Measurements from ENCODE around the gene TYW1. TPM values are rescaled to one million over a fixed set of nuclear protein-coding genes. Genes with fewer than 3 reads are reported as not detected.
"Not testable (repeated sequence)": the region's sequence is repeated elsewhere in the genome, so short reads cannot be mapped to it uniquely, and the experiment has no call there.

The TYW1 gene
- total RNA-seq, 1 donor from 2014 or later, result 16.6 TPM

GRCh38 chr7:67259363-67259762 is 262.7 kb downstream of the TYW1 start:
- H3K36me3 ChIP-seq (ENCODE audit: insufficient read depth, low read length); H3K9me3 Mint-ChIP-seq (ENCODE audit: unreplicated experiment); H3K9ac ChIP-seq (ENCODE audit: low read length); H3K4me3 Mint-ChIP-seq (ENCODE audit: unreplicated experiment); FAIRE-seq; H3K4me2 ChIP-seq (ENCODE audit: low read length); H3K27me3 ChIP-seq (ENCODE audit: insufficient read depth, low read length); H3K27ac Mint-ChIP-seq (ENCODE audit: unreplicated experiment); H3K4me3 ChIP-seq (ENCODE audit: insufficient read depth, low read depth, low read length); H3K9me3 ChIP-seq (ENCODE audit: insufficient read depth, low read depth, low read length); H2AFZ ChIP-seq (ENCODE audit: low read depth, low read length); H3K79me2 ChIP-seq (ENCODE audit: insufficient read depth, low read length); H3K4me1 ChIP-seq (ENCODE audit: insufficient read depth, low read length); DNase-seq (ENCODE audit: low read depth); H3K27me3 Mint-ChIP-seq (ENCODE audit: low read depth, unreplicated experiment); H3K27ac ChIP-seq (ENCODE audit: low read depth, low read length); H3K4me1 Mint-ChIP-seq (ENCODE audit: low read depth, unreplicated experiment); H4K20me1 ChIP-seq (ENCODE audit: insufficient read depth, low read length): not testable (repeated sequence)
- peaks cover 10% of the 10 kb centered on the region for H3K36me3 Mint-ChIP-seq (ENCODE audit: low read depth, unreplicated experiment)

- not testable (repeated sequence) for H3K4me3 Mint-ChIP-seq (ENCODE audit: unreplicated experiment); H2AFZ ChIP-seq (ENCODE audit: low read depth, low read length); H3K4me2 ChIP-seq (ENCODE audit: low read length); DNase-seq (ENCODE audit: low read depth); H3K36me3 ChIP-seq (ENCODE audit: insufficient read depth, low read length); FAIRE-seq; H3K27me3 Mint-ChIP-seq (ENCODE audit: low read depth, unreplicated experiment); H3K4me1 Mint-ChIP-seq (ENCODE audit: low read depth, unreplicated experiment); H4K20me1 ChIP-seq (ENCODE audit: insufficient read depth, low read length); H3K9me3 Mint-ChIP-seq (ENCODE audit: unreplicated experiment); H3K4me3 ChIP-seq (ENCODE audit: insufficient read depth, low read depth, low read length); H3K27me3 ChIP-seq (ENCODE audit: insufficient read depth, low read length); H3K36me3 Mint-ChIP-seq (ENCODE audit: low read depth, unreplicated experiment); H3K27ac Mint-ChIP-seq (ENCODE audit: unreplicated experiment); H3K9ac ChIP-seq (ENCODE audit: low read length); H3K79me2 ChIP-seq (ENCODE audit: insufficient read depth, low read length); H3K27ac ChIP-seq (ENCODE audit: low read depth, low read length); H3K4me1 ChIP-seq (ENCODE audit: insufficient read depth, low read length); H3K9me3 ChIP-seq (ENCODE audit: insufficient read depth, low read depth, low read length)
Measured at GRCh38 chr7:67260166-67260586, 263.5 kb downstream of the TYW1 start.

GRCh38 chr7:67264000-67264399 is 267.4 kb downstream of the TYW1 start:
- H3K9me3 ChIP-seq (ENCODE audit: insufficient read depth, low read depth, low read length), result not testable (repeated sequence)

GRCh38 chr7:67266070-67266469 is 269.4 kb downstream of the TYW1 start:
- not testable (repeated sequence) for H3K4me1 Mint-ChIP-seq (ENCODE audit: low read depth, unreplicated experiment); H3K27me3 ChIP-seq (ENCODE audit: insufficient read depth, low read length); H3K9me3 ChIP-seq (ENCODE audit: insufficient read depth, low read depth, low read length); H3K27me3 Mint-ChIP-seq (ENCODE audit: low read depth, unreplicated experiment); H4K20me1 ChIP-seq (ENCODE audit: insufficient read depth, low read length); H3K36me3 ChIP-seq (ENCODE audit: insufficient read depth, low read length); H3K79me2 ChIP-seq (ENCODE audit: insufficient read depth, low read length); H3K36me3 Mint-ChIP-seq (ENCODE audit: low read depth, unreplicated experiment); H3K4me3 Mint-ChIP-seq (ENCODE audit: unreplicated experiment); FAIRE-seq; H2AFZ ChIP-seq (ENCODE audit: low read depth, low read length); H3K9me3 Mint-ChIP-seq (ENCODE audit: unreplicated experiment); DNase-seq (ENCODE audit: low read depth); H3K4me1 ChIP-seq (ENCODE audit: insufficient read depth, low read length); H3K9ac ChIP-seq (ENCODE audit: low read length); H3K4me3 ChIP-seq (ENCODE audit: insufficient read depth, low read depth, low read length); H3K27ac Mint-ChIP-seq (ENCODE audit: unreplicated experiment); H3K4me2 ChIP-seq (ENCODE audit: low read length); H3K27ac ChIP-seq (ENCODE audit: low read depth, low read length)

More at GRCh38 chr7:67264000-67264399, 267.4 kb downstream of the TYW1 start:
- H2AFZ ChIP-seq (ENCODE audit: low read depth, low read length); H3K36me3 ChIP-seq (ENCODE audit: insufficient read depth, low read length); H3K27me3 Mint-ChIP-seq (ENCODE audit: low read depth, unreplicated experiment); H3K4me1 ChIP-seq (ENCODE audit: insufficient read depth, low read length); H3K36me3 Mint-ChIP-seq (ENCODE audit: low read depth, unreplicated experiment); FAIRE-seq; DNase-seq (ENCODE audit: low read depth); H3K9me3 Mint-ChIP-seq (ENCODE audit: unreplicated experiment); H3K4me3 Mint-ChIP-seq (ENCODE audit: unreplicated experiment); H3K27me3 ChIP-seq (ENCODE audit: insufficient read depth, low read length); H3K9ac ChIP-seq (ENCODE audit: low read length); H3K79me2 ChIP-seq (ENCODE audit: insufficient read depth, low read length); H4K20me1 ChIP-seq (ENCODE audit: insufficient read depth, low read length); H3K27ac Mint-ChIP-seq (ENCODE audit: unreplicated experiment); H3K4me3 ChIP-seq (ENCODE audit: insufficient read depth, low read depth, low read length); H3K4me2 ChIP-seq (ENCODE audit: low read length); H3K4me1 Mint-ChIP-seq (ENCODE audit: low read depth, unreplicated experiment); H3K27ac ChIP-seq (ENCODE audit: low read depth, low read length): not testable (repeated sequence)
